Measurements from ENCODE around the gene ABTB1.

- no peak for TF ChIP-seq POLR2AphosphoS5 (IDR thresholded peaks at IDR 0.05; ENCODE audit: low read depth, low read length)
- TF ChIP-seq POLR2A (IDR thresholded peaks at IDR 0.05; ENCODE audit: low read depth, low read length): no peak
- TF ChIP-seq TAF1 (IDR thresholded peaks at IDR 0.05; ENCODE audit: low read depth, low read length): no peak
- TF ChIP-seq PAX5 (IDR thresholded peaks at IDR 0.05; ENCODE audit: insufficient read depth, low read length, severe bottlenecking): no peak
- TF ChIP-seq SPI1 (IDR thresholded peaks at IDR 0.05; ENCODE audit: low read depth, low read length): no peak
- no peak for TF ChIP-seq POU2F2 (IDR thresholded peaks at IDR 0.05; ENCODE audit: low read depth, low read length)
Measured at GRCh38 chr3:127654374-127654773, 18.4 kb upstream of the ABTB1 start.

Measured in GM12891 (cell line).